Head of caudate nucleus (tissue), 42 donors: Measurements from ENCODE around the gene CPEB4.
A peak's percentile ranks its signal among the peaks of the same experiment; 100 is the strongest.

Experiments
- DNase-seq, 42 donors: peaks; one replicate each; pipeline versions ENCODE4 v3.0.0 to v3.0.0-alpha.2; 2020 to 2021; ENCODE audit warnings: mixed read lengths in 7 of 42
- intact Hi-C: fragments of 100-400 bp; cut with DNase I; formaldehyde crosslinking; loops from one replicate; pipeline ENCODE4 v1.15.0; 2022

Gene CPEB4

GRCh38 chr5:173963182-173963838, 75.2 kb downstream of the CPEB4 start:
- intact Hi-C loops, result no loop called here
- peak in 31 of 42 donors; percentile 34 to 87 (median 60) for DNase-seq

- DNase-seq, result peak in 23 of 42 donors; percentile 12 to 76 (median 48)
- intact Hi-C loops, result no loop called here
These were observed 75.8 kb downstream of the CPEB4 start for GRCh38 chr5:173963867-173964441.

- DNase-seq, result no peak
- intact Hi-C loops, result no loop called here
These were observed 76.4 kb downstream of the CPEB4 start for GRCh38 chr5:173964506-173964905.

- no peak for DNase-seq
- intact Hi-C loops, result no loop called here
These were observed 79.1 kb downstream of the CPEB4 start for GRCh38 chr5:173967241-173967640.

GRCh38 chr5:173968154-173968797, 80.1 kb downstream of the CPEB4 start:
- DNase-seq, result peak in 4 of 42 donors; percentile 29 to 61 (median 36)

GRCh38 chr5:173969167-173970049, 81.3 kb downstream of the CPEB4 start:
- no peak for DNase-seq
- intact Hi-C loops, result loop anchor here (5.0 kb wide), 1 partner anchor 82 kb away; the partner anchor contains the start of gene CPEB4

More at GRCh38 chr5:173968154-173968797, 80.1 kb downstream of the CPEB4 start:
- intact Hi-C loops, result no loop called here

- DNase-seq, result peak in 31 of 42 donors; percentile 36 to 82 (median 58)
- intact Hi-C loops, result loop anchor here (5.0 kb wide), 1 partner anchor 84 kb away; the partner anchor contains the start of gene CPEB4
These were observed 82.9 kb downstream of the CPEB4 start for GRCh38 chr5:173970878-173971650.

- intact Hi-C loops, result loop anchor here (2.0 to 5.0 kb wide), 2 partner anchors 85 to 353 kb away; partner anchors contain the start of gene CPEB4
- no peak for DNase-seq
These were observed 83.7 kb downstream of the CPEB4 start for GRCh38 chr5:173971681-173972345.

- DNase-seq, result no peak
These were observed 84.4 kb downstream of the CPEB4 start for GRCh38 chr5:173972607-173972924.

GRCh38 chr5:173972925-173973615, 84.9 kb downstream of the CPEB4 start:
- intact Hi-C loops, result loop anchor here (2.0 to 5.0 kb wide), 2 partner anchors 86 to 354 kb away; partner anchors contain the start of gene CPEB4
- peak; percentile 74 to 97 (median 91) for DNase-seq

More at GRCh38 chr5:173972607-173972924, 84.4 kb downstream of the CPEB4 start:
- intact Hi-C loops, result loop anchor here (2.0 to 5.0 kb wide), 2 partner anchors 85 to 354 kb away; partner anchors contain the start of gene CPEB4

- peak in 32 of 42 donors; percentile 28 to 80 (median 58) for DNase-seq
- intact Hi-C loops, result loop anchor here (2.0 to 5.0 kb wide), 2 partner anchors 86 to 355 kb away; partner anchors contain the start of gene CPEB4
These were observed 85.4 kb downstream of the CPEB4 start for GRCh38 chr5:173973616-173973969.

- DNase-seq, result no peak
- intact Hi-C loops, result loop anchor here (5.0 kb wide), 1 partner anchor 87 kb away; the partner anchor contains the start of gene CPEB4
These were observed 86.6 kb downstream of the CPEB4 start for GRCh38 chr5:173974688-173975239.

GRCh38 chr5:173981185-173981761, 93.1 kb downstream of the CPEB4 start:
- intact Hi-C loops, result no loop called here

GRCh38 chr5:173984218-173984617, 96.1 kb downstream of the CPEB4 start:
- DNase-seq, result peak in 3 of 42 donors; percentile 11 to 60 (median 43)

More at GRCh38 chr5:173981185-173981761, 93.1 kb downstream of the CPEB4 start:
- no peak for DNase-seq

GRCh38 chr5:173988554-173989431, 100.6 kb downstream of the CPEB4 start, which contains the start of gene C5orf47:
TSS of gene C5orf47 (plus strand) at chr5:173989170. CDS start at chr5:173989264, 94 bp downstream.
- no peak for DNase-seq
- intact Hi-C loops, result no loop called here

More at GRCh38 chr5:173984218-173984617, 96.1 kb downstream of the CPEB4 start:
- intact Hi-C loops, result no loop called here
